Sciatic nerve (tissue), 2 donors: ENCODE results near the gene MACC1. TPM values are rescaled to one million over a fixed set of nuclear protein-coding genes. Genes with fewer than 3 reads are reported as not detected.
"Not testable (repeated sequence)": the region's sequence is repeated elsewhere in the genome, so short reads cannot be mapped to it uniquely, and the experiment has no call there.

ENCODE experiments used
- ATAC-seq: fragments of 200-7000 bp; cut with Tn5 transposase; one replicate; pipeline ENCODE4 v1.9.1; 2020; ENCODE audit warnings: mild to moderate bottlenecking, moderate library complexity
- DNase-seq: peaks from one replicate; pipeline ENCODE4 v3.0.0-alpha.2; 2020; ENCODE audit warnings: low spot score
- intact Hi-C: fragments of 100-400 bp; cut with DNase I; formaldehyde crosslinking; loops from one replicate; pipeline ENCODE4 v1.14.2; 2022
- total RNA-seq: library from RNA; stranded (reverse); fragmentation: NEBNext Ultra II Directional; extraction: Animal tissue kit (Norgen Biotek cat#: 25700); gene quantifications from one replicate; pipeline ENCODE4 v1.2.1, GENCODE V29; 2021
- donor health status: DM: no; HTN: no; CAD: no.
- donor health status: DM: no; HTN: no; CAD: no.

The MACC1 gene
- total RNA-seq, 1 donor from 2014 or later, result 0.98 TPM

DNA sequence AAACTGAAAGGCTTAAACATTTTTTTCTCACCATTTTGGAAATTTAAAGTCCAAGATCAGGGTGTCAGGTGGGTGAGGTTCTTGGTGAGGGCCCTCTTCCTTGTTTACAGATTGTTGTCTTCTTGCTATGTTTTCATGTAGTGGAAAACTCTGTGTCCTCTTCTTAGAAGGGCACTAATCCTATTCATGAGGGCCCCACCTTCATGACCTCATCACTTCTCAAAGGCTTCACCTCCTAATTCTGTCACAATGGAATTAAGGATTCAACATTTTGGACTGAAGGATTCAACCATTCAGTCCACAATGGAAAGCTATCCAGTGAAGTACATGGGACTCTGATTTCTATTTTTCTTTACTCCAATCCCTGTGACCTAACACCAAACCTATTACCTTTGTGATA is 27.3 kb downstream of the MACC1 start:
- no peak for ATAC-seq
- DNase-seq, result no peak
- intact Hi-C loops, result no loop called here

DNA sequence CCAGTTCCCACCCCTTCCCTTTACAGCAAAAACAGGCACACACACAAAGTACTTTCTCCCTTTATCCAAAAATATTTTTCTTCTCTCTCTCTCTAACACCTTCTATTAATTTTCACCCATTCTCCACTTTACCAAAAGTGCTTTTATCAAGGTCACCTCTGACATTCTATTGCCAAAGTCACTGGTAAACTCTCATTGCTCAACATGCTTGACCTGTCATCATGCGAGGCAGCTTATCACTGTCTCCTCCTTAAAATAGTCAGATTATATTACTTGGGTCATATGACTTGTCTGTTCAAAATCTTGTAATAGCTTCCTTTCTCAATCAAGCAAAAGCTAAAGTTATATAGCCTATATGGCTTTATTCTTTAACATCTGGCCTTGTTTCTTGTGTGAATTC is 28.6 kb downstream of the MACC1 start:
- no peak for ATAC-seq
- intact Hi-C loops, result no loop called here
- DNase-seq, result no peak

DNA sequence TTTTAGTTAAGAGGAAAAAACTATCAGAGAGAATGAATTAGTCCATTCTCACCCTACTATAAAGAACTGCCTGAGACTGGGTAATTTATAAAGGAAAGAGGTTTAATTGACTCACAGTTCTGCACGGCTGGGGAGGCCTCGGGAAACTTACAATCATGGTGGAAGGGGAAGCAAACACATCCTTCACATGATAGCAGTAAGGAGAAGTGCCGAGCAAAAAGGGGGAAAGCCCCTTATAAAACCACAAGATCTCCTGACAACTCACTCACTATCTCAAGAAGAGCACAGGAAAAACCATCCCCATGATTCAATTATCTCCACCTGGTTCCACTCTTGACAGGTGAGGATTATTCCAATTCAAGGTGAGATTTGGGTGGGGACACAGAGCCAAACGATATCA is 29.3 kb downstream of the MACC1 start:
- intact Hi-C loops, DNase-seq, ATAC-seq: not testable (repeated sequence)

DNA sequence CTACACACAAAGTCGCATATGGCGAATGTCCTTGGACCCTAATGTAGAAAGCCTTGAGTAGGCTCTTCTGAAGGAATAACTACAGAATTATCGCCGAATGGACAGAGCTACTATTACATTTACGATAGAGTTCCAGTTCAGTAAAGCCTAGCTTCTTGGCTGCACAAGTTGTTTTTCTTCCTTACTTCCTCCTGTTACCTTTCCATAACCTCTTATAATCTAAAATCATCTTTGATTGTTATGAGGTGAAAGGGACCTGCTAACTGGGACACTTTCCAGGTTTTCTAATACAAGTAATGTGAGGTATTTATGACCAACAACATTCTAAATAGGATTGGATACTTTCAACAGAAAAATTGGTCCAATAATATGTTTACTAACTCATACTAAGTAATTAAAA is 31.2 kb downstream of the MACC1 start:
- no peak for DNase-seq
- intact Hi-C loops, result no loop called here
- ATAC-seq, result no peak

DNA sequence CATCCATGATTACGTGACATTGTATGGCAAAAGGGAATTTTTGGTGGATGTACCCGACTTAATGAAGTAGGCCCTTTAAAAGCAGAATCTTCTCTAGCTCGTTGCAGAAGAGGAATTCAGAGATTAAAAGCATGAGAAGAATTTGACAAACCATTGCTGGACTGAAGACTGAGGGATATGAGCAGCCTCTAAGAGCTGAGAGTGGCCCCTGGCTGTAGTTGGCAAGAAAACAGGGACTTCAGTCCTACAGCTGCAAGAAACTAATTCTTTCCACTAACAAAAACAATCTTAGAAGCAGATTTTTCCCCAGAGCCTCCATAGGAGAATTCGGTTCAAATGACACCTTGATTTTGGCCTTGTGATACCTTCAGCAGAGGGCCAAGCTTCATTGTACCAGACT is 34.1 kb downstream of the MACC1 start:
- ATAC-seq (no peak), DNase-seq (no peak)
- intact Hi-C loops, result no loop called here

DNA sequence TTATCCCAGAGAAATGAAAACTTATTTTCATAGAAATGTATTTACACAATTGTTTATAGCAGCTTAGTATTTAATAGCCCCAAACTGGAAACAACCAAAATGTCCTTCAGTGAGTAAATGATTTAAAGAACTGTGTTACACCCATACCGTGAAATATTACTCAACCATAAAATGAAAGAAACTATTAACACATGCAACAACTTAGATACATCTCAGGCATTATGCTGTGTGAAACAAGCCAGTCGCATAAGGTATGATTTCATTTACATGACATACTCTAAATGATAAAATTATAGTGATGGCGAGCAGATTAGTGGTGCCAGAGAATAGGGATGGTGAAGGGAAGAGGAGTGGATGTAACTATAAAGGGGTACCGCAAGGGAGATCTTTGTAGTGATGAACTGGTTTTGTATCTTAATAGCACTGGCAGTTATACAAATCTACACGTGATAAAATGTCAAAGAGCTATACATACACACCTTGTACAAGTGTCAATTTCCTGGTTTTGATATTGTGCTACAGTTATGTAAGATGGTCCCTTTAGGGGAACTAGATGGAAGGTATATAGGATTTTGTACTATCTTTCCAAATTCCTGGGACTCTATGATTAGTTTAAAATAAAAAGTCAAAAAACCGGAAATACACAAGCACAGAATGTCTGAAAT is 40.5 kb downstream of the MACC1 start:
- ATAC-seq (no peak), DNase-seq (no peak)
- intact Hi-C loops, result no loop called here

DNA sequence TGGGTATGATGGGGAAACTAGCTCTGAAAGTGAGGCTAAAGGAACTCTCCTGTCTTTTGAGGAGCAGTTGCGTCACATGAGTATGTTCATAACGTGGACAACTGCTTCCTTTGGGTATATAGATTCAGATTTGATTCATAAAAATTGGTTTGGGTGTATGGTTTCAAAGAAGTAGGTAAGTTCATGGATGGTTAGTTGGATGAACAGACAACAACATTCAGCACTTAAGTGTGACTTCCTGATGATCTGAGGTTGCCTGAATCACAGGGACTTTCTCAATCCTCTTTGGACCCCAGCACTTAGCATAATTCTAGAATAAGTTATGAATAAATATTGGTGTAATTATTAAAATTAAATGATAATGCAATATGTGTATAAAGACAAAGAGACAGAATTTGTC is 43.4 kb downstream of the MACC1 start:
- intact Hi-C loops, result no loop called here
- DNase-seq (no peak), ATAC-seq (no peak)

DNA sequence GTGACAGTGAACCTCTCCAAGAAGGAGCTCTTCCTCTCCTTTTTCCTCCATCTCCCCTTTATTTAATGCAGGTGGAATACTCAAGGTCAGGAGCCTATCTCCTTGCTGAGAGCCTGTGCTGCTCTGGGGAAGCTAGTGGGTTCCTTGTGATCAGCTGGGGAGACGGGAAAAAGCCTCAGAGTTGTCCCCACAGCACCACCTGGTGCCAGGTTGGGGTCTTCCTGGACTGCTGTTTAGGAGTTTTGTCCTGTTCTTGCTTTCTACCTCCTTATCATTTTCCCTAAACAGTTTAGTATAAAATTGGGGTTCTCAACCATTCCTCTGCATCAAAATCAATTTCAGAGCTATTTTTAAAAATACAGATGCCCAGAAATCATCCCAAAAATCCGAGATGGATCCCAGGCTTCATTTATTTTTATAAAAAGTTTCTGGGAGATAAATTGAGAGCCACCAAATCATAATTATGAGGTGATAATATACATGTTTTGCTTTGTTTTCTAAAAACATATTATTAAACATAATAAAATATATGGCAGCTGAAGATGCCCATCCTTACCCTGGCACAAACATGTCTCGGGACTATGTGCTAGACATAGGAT is 44.3 kb downstream of the MACC1 start:
- intact Hi-C loops, result no loop called here
- ATAC-seq (peak; percentile 86), DNase-seq (peak; percentile 73)

DNA sequence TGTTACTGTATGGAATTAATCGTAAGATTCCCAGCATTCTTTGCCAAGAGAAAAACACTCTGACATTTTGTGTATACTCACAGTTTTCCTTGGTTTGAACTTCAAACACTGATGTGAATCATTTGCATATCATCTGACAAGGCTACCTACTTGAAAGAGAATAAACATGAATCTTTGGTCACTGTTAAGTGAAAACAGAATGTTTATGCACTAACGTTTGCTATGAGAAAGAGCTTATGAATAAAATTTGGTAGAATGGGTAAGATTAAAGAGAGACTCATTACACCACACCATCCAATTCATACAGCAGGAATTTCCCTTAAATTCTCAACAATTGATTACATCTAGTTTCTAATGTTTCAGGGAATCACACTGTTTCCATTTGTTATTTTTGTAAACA is 46.6 kb downstream of the MACC1 start:
- intact Hi-C loops, result no loop called here
- no peak for ATAC-seq
- no peak for DNase-seq

DNA sequence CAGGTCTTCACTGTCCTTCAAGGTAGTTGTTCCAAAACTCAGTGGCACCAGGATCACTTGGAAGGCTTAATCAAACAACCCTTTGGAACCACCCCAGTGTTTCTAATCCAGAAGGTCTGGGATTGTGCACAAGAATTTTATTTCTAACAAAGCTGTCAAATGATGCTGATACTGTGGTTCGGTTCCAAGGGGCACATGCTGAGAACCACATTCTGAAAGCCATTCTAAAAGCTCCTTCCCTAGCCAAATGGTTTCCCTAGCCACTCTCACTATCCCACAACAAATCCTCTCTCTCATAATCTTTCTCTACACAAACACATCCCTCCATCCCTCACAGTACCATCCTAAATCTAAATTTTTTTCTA is 52.1 kb downstream of the MACC1 start:
- peak; percentile 74 for ATAC-seq
- DNase-seq, result no peak
- intact Hi-C loops, result no loop called here

DNA sequence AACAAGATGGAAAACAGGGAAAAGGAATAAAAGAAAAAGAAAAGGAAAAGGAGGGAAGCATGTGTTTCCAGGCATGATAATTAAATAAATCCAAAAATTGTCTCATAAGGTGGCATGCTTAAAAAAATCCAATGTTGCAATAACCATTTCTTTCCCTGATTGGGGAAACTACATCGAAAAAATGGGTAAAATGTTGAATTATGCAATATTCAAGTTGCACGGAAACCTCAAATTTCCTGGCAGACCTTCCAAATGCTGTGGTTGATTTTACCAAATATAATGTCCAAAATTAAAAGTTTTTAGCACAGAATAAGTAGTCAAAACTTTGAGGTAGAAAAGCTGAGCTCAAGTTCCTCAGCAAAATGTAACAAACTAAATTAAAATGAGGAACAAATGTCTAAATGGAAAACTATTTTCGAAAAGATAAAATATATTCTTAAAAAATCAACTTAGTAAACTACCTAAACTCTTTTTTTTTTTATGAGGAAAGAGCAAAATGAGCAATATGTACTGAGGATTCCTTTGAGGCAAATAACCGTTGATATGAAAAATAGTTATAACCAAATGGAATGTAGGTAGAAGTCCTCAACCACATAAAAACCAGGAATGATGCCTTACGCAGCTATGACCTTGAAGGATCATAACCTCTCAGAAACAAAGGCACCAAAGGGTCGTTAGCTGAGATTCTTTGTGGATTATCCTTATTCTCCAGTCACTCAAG is 52.6 kb downstream of the MACC1 start:
- DNase-seq, result no peak

DNA sequence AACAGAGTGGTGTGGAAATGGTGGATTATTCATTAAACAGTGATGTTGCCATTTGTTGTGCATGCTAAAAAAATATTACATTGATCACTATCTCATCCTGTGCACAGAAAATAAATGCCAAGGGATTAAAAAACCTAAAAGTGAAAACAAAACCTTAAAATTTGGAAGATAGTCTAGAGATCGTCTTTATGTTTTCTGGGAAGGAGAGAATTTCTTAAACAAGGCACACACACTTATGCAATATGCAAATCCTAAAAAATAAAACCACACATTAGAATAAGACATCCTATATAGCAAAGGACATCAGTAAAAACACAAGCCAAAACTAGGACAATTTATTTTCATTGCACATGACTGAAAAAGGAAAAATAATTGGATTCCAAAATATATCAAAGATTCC is 54.5 kb downstream of the MACC1 start:
- intact Hi-C loops, result no loop called here
- no peak for ATAC-seq
- DNase-seq, result no peak

More for the DNA sequence above, 52.6 kb downstream of the MACC1 start:
- intact Hi-C loops, result no loop called here
- peak; percentile 77 for ATAC-seq

DNA sequence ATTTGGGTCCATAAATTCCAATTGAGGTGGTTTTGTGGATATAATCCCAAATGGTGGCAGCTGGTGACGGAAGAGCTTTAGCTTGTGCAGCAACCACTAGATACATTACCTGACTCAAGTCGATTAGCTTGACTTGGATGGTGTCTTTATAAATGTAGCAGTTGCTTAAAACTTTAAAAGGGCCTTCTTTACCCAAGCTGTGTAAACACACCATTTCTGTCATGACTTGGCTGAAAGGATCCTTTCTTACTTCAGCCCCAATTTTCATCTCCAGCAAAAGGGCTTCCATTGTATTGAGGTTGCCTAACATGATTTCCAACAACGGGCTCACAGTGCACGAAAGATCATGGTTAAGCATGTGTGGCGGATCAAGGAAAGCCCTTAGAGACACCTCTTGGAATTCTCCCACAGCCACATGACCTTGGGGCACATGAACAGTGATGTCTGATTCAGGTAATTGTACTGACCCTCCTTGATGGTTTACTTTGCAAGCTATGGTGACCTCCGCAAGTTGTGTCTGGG is 57.9 kb downstream of the MACC1 start:
- ATAC-seq (peak; percentile 80), DNase-seq (no peak)
- intact Hi-C loops, result no loop called here

DNA sequence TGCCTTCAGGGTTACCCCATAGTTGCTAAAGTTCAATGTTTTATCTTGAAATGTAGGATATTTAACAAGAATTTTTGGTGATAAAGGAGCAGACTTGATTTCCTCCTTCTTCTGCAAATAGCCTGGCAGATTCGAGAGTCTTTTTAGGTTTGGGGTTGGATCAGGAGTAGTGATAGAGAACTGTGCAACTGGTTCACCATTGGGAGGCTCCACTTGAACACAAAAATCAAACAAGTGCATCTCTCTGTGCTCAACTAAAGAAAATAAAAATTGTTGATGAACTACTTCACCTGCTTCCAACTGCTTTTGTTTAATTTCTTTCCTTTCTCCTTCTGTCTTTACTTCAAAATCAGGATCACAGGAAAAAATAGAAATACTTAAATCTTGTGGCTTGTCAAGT is 58.5 kb downstream of the MACC1 start:
- ATAC-seq, result peak; percentile 86

DNA sequence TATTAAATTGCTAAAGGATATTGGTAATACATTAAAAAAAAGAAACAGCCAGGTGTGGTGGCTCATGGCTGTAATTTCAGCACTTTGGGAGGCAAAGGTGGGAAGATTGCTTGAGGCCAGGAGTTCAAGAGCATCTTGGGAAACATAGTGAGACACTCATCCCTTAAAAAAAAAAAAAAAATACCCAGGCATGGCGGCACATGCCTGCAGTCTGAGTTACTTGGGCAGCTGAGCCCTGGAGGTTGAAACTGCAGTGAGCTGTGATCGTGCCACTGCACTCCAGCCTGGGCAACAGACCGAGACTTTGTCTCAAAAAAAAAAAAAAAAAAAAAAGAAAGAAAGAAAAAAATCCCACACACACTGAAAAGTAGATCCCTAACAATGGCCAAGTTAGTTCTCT is 59.7 kb downstream of the MACC1 start:
- intact Hi-C loops, result no loop called here
- ATAC-seq (no peak), DNase-seq (no peak)

More for the DNA sequence above, 58.5 kb downstream of the MACC1 start:
- intact Hi-C loops, result no loop called here
- DNase-seq, result no peak

DNA sequence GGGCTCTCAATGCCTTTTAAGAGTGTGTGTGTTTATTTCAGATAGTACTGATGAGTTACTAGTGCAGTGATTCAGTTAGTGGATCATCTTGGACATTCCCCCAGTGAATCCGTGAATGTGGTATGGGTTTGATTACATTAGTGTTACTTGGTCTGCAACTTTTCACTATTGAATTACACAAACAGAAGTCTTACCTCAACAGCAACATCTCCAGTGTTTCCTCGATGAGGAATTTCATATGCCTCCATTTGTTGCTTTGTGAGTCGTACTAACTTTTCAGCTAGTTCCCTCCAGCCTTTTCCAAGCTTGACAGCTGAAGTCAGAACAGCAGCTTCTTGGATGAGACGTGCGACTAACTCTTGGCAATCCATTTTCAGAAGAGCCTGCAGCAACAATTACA is 63.2 kb downstream of the MACC1 start:
- DNase-seq (no peak), ATAC-seq (no peak)
- intact Hi-C loops, result no loop called here

DNA sequence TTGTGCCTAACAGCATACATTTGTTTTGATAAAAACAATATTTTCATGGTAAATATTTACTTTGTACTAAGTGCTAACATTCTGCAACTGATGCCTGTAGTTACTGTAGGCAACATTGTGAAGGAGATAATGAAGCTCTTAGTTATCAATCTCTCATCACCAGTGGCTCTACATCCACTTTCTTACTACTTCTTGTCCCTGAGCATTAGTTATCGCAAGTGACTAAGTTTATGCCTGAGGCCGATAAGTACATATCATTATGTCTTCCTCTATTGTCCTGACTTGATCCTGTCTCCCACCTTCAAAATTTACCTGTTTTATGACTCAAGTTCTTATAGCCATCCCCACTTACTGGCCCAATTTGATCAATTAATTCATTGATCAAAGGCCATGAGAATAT is 63.6 kb downstream of the MACC1 start:
- intact Hi-C loops, result no loop called here
- ATAC-seq (no peak), DNase-seq (no peak)

DNA sequence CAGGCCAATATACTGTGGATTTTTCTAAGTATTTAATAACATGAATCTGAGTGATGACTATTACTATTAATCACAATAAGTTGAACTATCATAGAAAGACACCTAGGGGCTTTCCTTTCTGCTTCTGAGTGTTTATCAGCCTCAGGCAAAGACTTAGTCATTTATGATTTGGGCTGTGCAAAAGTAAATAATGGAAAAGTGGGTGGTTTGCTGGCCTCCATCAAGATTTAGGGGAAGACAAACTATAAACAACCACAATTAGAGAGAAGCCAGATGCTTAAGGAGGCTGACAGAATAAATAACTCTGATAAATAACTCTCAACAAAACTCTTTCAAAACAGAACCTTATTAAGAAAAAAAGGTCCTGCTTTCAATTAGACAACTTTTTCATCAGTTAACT is 64.7 kb downstream of the MACC1 start:
- DNase-seq (no peak), ATAC-seq (no peak)
- intact Hi-C loops, result no loop called here

DNA sequence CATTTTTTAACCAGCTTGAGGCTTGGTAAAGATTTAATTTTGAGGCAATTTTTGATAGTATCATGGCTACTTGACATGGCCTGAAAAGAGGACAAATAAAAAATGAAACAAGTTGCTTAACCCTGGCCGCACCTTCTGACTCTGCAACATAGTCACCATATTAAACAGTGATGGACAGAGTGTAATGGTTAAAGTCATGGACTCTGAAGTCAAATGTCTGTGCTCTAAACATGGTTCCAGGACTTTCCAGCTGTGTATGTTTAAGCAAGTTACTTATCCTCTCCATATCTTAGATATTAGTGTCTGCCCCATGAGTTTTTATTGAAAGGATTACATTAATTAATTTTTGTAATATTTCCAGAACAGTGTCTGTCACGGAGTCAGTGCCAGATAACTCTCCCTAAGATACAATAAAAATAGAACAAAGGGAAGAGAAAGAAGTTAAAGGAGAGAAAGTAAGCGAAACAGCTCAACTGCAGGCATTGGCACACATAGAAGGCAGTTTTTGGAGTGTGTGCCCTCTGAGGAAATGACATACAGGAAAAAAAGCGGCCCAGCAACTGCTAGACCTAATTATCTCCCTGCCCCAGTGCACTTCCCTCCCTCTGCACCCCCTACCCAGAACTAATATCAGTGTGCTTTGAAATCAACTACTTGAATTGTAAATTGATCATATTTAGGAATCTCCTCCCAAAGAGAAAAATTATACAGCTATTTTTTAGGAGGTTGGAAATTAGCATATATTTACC is 65.3 kb downstream of the MACC1 start:
- ATAC-seq (peak; percentile 28), DNase-seq (no peak)
- intact Hi-C loops, result no loop called here

DNA sequence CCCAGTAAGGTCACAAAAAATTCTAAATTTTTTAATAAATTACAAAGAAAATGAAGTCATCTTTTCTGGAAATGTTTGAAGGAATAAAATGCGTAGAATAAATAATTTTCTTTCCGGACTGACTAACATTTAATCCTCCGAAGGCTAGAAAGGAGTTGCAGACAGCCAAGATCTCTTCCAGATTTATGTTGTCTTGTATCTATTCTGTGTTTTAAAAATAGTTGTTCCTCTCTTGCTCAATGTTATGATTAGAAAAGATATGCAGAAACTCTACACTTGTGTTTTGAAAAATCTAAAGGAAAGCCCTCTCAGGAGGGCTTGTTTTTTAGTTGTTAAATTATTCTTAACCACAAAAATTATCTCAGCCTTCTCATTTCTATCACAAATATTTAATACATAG is 70.7 kb downstream of the MACC1 start:
- peak; percentile 67 for ATAC-seq
- intact Hi-C loops, result no loop called here
- no peak for DNase-seq
